ENCODE results near the gene SLC2A9.

SLC2A9 gene

DNA sequence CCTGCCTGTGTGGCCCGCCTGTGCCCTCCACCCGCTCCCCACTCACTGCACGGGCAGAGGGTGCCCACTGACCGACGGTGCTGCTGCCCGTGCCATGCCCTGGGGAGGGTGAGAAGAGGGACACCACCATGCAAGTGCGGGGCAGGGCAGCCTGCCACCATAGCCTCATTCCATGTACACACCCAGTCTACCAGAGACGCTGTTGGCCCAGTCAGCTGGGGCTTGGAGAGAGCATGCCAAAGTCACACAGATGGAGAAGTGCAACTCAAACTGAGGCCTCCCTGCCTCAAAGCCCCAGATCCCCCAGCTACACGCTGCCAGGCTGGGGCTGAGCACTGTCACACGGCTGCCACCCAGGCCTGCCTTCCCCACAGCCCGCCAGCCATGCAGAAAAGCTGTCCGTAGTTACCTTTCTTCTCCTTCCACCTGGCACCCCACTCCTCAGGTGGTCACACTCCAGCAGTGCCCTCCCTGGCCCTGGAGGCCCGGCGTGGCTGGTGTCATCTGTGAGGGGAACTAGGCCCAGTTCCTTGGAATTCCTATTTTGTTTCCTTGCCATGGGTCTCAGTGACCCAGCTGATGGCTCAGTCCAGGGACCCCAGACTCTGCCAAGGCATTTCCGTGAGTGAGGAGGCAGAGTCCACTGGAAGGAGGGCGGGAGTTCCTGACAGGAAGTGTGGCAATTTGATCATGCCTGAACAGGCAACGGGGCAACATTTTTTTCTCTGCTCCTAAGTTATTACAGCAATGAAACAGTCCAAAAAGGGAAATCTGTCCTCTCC is at the start of gene SLC2A9:
Gene SLC2A9 (minus strand): TSS at position 627 of the 782 bp plus-strand sequence. CDS start 68 bp downstream, at position 559.
- DNase-seq = no peak

DNA sequence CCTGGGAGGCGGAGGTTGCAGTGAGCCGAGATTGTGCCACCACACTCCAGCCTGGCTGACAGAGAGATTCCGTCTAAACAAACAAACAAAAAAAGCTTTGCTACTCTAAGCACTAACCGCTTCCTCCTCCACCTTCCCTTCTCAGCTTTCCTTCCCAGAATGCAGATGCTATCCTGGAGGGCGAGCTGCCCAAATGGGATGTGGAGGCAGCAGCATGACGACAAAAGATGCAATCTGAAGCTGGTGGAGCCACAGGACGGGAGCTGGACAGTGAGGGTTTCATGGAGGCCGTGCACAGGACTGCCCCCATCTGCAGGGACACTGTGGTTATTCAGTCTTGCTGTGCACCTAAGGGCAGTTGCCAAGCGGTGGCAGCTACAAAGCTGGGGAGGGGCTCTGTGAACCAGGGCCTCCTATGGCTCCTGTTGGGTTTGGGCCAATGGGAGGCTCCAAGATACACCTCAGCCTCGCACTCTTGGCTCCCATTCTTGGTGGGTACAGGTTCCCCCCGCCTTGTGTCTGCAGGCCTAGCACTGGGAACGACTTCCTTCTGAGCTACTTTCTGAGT is 47.9 kb upstream of the SLC2A9 start:
- no peak for DNase-seq

DNA sequence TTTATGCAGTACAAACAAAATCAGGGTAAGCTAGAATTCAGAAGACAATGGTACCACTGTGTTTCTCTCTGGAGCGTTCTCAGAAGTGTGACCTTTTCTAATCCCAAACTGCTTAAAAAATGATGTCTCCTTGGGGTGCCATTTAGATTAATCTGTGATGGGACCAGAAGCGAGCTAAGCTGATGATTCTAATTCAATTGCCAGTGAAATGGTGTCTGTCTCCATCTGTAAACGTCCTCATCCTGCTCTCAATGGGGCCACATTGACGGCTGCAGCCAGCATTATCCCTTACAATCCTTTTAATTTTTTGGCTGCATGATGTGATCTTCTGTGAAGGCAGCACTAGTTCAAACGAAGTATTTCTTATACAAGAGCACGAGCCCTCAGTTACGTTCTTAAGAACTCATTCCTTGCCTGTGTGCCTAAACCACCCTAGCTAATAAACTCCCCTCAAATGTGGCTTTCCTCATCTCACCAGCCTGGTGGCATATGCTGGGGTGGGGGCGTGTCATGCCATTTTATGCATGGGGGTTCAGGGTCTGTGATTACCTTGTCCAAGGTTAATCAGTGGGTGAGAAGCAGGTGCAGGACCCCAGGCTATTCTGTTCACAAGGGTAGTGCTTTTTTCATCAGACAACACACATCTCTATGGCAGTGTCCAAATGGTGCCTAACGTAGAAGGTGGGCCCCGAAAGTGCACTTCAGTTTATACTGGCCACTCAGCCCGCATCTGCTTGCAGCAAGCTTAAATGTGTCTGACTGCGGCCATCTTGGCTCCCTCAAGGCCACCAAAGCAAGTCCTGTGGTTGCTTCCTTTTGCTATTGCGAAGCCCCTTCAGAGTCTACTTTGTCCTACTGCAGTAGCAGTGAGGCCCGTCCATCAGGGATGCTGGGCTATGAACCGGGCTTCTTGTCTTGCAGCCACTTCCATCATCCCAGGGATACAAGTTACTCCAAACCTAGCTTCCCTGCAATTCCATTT is 45.7 kb upstream of the SLC2A9 start:
- DNase-seq = no peak

DNA sequence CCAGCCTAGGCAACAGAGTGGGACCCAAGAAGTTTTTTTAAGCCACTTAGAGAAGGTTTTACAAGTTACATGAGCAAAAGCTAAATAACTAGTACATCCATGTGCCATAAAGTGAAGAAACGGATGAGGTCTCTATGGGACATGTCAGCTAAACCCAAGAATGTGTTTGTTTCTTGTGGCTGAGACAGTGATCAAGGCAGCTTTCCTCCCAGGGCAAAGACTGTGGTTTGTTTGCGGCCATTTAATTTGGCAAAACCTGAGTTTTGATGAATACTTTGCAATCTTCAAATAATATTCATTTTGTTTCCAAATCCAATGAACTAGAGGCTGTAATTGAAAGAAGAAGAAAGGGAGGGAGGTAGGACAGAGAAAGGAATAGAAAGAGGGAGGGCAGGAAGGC is 44.9 kb upstream of the SLC2A9 start:
- no peak for DNase-seq

DNA sequence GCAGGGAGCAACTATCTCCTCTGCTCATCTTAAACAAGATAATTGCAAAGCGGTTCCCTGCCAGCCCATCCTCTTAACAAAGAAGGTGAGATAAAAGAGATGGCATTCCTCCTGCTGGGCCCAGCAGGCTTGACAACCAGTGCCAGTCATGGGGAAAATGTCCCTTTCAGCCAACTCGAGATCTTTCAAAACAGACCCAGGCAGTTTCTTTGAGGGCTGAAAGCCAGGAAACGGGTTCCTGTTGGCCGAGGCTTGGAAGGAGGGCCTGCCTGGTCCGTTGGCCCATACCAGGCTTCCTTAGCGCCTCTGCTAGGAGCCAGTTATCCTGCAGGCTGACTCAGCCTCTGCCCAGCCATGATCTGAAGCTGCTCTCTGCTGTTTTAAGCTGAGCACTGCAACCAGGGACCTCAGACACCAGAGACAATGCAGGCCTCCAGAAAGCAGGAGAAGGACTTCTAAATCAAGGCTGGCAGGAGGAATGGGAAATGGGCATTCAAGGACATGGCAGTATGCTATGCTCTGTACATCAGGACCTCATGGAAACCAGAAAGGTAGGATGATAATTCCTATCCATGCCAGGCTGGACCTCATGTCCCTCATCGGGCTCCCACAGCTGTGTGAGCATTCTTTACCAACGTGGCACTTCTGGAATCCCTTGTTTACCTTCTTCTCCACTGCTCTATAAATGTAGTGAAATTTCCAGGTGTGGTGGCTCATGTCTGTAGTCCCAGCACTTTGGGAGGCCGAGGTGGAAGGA is 42.4 kb upstream of the SLC2A9 start:
- no peak for DNase-seq

DNA sequence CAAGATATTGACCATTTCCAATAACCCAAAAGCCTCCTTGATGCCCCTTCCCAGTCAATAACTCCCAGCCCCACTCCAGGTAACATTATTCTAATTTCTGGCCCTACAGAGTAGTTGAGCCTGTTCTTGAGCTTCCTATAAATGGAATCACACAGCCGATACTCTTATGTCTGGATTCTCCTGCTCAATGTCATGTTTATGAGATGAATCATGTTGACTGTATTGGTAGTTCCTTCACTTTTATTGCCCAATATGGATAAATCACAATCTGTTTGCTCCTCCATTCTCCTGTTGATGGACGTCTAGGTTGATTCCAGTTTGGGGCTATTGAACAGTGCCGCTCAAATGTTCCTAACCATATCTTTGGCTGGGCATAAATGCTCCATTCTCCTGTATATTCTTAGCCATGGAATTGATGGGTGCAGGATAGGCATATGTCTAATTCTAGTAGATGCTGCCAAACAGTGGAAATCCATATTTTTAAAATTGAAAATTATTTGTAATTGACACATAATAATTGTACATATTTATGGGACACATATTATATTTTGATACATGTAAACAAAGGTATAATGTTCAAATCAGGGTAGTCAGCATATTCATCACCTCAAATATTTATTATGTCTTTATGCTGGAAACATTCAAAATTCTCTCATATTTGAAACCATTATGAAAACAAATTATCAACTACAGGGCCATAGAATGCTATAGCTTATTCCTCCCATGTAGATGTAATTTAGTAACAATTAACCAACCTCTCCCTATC is 40.5 kb upstream of the SLC2A9 start:
- DNase-seq = no peak

DNA sequence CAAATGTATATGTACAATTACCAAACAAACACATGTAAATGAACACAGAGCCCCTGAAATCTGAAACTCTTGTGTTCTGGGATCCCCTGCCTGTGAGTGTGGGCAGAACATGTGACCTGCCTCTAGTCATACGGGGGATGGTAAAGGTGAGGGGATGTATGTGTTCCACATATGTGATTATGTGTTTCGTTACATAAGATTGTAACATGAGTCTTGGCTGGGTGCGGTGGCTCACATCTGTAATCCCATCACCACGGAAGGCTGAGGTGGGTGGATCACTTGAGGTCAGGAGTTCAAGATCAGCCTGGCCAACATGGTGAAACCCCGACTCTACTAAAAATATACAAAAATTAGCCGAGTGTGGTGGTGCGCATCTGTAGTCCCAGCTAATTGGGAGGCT is 37.1 kb upstream of the SLC2A9 start:
- DNase-seq = no peak

DNA sequence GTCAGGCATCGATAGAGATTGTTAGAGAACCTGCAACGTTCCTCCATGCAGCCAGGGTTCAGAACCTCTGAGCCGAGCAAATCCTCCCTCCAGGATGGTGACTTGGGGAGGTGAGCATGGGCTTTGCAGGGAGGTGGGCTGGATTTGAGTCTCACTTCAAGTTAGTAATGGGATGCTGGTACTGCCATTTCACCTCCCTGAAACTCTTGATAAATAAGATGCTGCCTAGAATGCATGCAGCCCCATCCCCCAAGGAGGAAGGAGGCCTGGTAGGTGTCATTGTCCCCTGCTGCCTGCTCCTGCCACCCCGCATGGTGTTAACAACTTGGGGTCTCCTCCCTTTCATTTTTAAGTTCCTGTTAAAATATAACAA is 35.7 kb upstream of the SLC2A9 start:
- DNase-seq = no peak

DNA sequence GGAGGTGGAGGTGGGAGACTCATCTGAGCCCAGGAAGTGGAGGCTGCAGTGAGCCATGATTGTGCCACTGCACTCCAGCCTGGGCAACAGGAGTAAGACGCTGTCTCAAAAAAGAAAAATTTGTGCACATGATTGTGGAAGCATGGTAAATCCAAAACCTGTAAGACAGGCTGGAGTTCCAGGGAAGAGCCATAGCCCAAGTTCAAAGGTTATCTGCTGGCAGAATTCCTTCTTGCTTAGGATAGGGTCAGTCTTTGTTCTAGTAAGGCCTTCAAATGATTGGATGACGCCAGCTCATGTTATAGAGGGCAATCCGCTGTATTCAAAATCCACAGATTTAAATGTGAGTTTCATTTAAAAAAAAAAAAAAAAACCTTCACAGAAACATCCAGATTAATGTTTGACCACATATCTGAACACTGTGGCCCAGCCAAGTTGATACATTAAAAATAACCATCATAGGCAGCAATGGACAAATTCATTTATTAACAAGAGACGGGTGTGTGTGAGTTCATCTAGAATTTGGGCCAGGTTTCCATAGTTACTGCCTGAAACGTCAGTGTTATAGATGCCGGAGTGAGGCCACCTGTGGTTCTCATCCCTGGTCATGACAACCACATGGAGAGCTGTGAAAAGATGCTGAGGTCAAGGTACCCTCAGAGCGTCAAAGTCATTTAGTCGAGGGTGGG is 35.2 kb upstream of the SLC2A9 start:
- no peak for DNase-seq

DNA sequence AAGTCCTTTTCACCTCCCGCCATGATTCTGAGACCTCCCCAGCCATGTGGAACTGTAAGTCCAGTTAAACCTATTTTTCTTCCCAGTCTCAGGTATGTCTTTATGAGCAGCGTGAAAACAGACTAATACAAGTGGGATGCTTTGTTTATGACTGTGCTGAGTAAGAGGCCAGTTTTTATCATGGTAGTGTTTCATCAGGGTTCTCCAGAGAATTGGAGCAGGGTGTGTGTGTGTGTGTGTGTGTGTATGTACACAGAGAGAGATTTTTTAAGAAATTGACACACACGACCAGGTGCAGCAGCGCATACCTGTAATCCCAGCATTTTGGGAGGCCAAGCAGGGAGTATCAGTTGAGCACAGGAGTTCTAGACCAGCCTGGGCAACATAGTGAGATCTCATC is 34.6 kb upstream of the SLC2A9 start:
- no peak for DNase-seq

DNA sequence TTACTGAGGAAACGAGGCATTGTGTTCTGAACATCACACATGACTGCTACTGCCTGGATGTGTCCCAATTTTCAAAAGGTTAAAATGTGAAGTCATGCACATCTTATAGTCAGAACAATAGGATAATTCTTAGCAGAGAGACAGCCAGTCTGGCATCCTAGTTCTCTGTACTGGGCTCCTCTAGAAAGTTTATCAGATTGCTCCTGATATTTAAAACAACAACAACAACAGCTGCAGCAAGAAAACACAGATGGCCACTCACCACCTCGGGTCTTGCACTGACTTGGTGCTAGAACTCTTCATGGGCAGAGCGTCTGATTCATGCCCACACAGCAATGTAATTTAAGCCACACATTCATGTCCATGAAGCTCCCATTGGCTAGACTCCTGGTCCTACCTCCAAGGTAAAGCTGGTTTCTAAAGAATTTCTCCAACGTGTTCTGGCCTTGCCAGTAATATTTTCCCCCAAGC is 33.3 kb upstream of the SLC2A9 start:
- no peak for DNase-seq

DNA sequence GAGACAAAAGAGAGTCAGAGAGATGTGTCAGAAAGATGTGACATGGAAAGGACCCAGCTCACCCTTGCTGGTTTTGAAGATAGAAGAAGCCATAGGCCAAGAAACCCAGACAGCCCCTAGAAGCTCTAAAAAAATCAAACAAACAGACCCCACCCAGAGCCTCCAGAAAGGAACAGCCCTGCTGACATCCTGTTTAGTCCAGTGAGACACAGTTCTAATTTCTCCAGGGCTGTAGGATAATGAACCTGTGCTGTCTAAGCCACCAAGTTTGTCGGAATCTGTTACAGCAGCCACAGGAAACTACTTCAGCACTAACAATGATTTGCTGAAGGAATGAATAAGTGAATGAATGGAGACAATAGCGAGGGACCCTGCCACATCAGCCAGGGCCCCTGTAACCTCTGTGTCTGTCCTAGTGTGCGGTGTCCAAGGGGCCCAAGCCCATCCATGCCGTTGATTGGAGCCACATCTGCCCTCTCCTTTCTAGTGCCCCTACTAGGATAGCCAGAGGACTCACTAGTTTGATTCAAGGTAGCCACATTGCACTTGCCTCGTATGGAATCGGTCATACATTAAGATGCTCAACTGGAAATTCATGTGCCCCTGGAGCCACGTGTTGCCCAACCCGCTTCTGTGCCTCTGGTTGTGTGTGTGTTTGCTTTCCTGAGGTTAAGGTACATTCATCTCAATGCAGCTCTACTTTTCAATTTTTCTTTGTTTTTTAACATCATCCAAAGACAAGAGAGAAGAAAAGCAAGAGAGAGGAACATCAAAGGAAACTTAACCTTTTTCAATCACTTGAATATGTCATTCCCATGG is 32.5 kb upstream of the SLC2A9 start:
- DNase-seq = no peak

DNA sequence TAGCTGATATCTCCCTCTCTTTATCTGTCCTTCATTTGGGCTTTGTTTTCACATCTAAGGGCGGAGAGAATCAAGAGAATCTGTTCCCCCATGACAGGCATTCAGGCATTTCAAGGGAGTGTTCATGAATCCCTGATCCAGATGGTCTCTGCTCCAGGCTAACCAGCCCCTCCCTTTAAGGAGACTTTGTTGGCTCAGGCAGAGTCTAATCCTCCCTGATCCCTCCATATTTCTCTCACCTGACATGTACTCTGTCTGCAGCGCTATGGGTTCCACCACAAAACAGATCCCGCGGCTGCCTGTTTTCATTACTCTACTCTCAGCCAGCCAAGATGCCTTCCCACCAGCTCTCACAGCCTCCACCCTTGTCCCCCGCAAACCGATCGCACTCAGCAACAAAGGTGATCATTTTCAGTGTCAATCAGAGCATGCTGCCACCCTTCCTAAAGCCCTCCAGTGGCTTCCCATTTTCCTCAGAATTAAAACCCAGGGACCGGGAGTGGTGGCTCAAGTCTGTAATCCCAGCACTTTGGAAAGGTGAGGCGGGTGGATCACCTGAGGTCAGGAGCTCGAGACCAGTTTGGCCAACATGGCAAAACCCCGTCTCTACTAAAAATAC is 30.3 kb upstream of the SLC2A9 start:
- DNase-seq = no peak

DNA sequence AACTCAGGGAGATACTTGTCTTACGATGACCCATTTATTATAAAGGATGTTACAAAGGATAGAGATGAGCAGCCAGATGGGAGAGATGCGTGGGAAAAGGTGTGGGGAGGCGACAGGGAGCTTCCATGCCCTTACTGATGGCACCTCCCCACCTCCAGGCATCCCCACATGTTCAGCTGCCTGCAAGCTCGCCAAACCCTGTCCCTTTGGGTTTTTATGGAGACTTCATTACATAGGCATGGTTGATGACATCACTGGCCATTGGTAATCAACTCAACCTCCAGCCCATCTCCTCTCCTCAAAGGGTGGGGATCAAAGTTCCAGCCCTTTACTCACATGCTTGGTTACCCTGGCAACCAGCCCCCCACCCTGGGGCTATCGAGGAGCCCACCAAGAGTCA is 29.4 kb upstream of the SLC2A9 start:
- DNase-seq = no peak

DNA sequence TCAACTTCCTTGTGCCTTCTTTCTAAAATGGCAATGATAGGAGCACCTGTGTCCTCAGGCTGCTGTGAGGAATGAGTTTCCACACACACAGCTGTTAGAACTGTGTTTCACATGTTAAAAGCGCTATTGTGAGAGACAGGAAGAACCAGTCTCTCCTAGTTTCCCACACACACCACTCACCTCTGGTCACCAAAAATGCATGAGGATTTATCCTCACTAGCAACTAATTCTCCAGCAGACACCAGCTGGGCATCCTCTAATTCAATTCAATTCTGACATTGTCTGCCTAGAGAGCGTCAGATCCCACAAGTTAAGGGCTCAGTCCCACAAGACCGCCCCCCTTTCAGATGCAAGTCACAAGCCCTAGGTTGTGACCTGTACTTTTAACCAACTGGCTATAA is 29.0 kb upstream of the SLC2A9 start:
- DNase-seq = no peak

DNA sequence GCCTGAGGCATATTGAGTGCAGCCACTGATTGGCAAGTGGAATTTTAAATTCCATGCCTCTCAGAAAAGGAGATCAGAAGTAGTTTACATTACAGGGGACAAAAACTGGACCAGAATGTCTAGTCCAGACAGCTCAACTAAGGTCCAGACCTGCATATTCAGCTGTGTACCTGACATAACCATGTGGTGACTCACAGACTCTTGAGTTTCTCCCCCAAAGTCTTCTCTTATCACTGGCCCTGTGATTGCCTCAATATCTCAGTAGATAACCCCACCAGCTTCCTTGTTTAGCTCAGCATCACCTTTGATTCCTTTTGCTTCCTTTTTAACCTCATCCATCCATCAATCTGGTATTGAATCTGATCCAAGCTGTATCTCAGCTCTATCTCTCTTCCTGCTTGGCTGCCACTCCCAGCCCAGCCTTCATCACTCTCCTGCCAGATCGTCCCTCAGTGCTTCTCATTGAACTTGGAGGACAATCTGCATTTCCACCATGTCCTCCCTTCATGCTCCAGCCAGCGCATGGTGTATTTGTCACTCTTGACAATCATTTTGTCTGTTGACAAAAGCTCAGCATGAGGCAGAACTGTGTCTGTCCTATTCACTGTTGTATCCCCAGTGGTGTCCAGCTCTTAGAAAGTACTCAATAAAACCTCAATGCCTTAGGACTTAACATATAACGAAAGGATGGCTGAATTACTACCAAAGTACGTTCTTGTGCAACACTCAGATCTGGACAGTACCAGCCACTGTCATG is 27.8 kb upstream of the SLC2A9 start:
- no peak for DNase-seq

DNA sequence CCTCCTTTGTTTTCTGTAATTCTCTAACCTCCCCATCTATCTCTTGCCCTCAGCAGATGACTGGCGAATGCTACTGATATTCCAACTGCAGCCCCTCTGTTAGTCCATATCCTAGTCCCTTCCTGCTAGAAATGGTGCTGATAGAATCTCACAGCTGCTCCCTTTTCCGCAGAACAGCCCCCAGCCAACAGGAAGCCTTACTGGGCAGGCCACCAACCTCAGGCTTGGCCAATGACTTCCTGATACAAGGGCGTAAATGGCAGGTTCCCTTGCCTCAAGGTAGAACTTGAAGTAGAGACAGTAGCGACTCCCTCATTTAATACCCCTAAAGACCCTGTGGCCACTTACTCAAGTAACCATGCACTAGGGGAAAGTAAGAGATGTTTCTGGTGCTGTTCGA is 26.7 kb upstream of the SLC2A9 start:
- no peak for DNase-seq

DNA sequence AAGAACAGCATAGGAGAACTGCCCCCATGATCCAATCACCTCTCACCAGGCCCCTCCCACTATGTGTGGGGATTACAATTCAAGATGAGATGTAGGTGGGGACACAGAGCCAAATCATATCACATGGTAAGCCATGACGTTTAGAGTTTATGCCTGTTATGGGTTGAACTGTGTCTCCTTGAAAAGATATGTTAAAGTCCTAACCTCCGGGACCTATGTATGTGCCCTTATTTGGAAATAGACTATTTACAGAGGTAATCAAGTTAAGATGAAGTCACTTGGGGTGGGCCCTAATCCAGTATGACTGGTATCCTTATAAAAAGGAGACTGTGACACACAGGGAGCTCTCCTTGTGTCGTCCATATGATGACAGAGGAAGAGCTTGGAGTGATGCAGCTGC is 25.2 kb upstream of the SLC2A9 start:
- no peak for DNase-seq

DNA sequence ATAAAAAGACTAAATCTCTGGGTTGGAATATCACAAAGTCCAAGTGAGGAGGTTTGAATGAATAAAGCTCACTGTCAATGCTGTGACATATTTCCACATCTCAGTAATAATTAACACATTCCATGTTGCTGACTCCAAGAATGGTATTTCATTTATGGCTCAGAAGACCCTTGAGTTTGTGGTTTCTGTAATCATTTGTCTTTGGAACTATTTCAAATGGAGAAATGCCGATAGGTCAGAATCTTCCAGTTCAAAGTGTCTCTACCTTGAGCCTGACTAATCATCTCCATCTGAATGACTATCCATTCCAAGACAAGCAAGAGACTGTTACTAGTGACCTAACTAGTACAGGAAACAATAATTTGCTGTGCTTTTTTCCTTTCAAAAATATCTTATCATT is 24.2 kb upstream of the SLC2A9 start:
- DNase-seq = no peak
